Adipose tissue (tissue), 3 donors: ENCODE measurements around the gene PLXNA2. TPM values are rescaled to one million over a fixed set of nuclear protein-coding genes. Genes with fewer than 3 reads are reported as not detected.

Source experiments
- H3K27ac ChIP-seq: one replicate; pipeline ENCODE4 v1.5.1; 2013; ENCODE audit warnings: low read depth, low read length
- WGBS, 3 donors: extraction: QIAGEN DNeasy Blood & Tissue Kit; methylation state at CpG; one replicate each; pipeline ENCODE4 v1.1.7; 2013; 5-methylcytosine and 5-hydroxymethylcytosine counted together
- polyA plus RNA-seq, 3 donors: library from polyadenylated mRNA; stranded (reverse); fragments of 200-250 nt; gene quantifications; one replicate each; pipeline ENCODE4 v1.2.3, GENCODE V29; 2013
- donor health status: healthy with polysubstance abuse.
- donor health status: Bipolar disorder and iron deficiency.
- donor health status: healthy.

PLXNA2 gene
- polyA plus RNA-seq, 3 donors, result 8.1 to 48.7 (median 14.0) TPM

DNA sequence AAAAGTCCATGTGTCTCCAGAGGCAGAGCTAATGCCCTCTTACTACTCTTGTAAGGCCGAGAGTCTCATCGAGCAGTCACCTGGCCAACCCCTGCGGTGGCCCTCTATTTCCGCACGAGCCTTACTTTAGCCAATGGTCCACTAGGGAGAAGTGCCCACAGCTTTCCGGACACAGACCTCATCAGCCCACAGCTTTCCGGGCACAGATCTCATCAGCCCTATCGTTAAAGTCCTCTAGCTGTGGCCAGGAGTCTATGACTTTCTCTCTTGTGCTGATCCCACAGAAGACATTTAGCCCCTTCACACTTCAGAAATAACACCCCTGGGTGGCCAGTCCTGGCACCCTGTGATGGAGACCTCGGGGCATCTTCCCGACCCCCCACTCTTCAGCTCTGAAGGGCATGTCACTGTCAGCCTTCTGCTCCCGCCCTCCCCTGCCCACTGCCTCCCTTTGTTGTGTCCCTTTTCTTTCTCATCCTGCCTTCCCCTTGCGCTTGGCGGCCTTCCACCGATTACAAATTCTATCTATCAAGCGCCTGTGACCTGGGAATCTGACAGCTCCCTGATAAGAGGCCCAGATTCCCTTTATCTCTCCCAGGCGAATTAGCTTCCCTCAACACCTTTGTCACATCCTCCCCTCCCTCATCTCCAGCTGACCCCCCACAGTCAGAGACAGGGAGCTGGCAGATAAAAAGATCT lies 161.0 kb downstream of the PLXNA2 start:
- H3K27ac ChIP-seq, result no peak overlapping the region
- 73 to 82% (median 80%) methylated on average over 16 of the region's 16 CpGs for WGBS, 3 donors

DNA sequence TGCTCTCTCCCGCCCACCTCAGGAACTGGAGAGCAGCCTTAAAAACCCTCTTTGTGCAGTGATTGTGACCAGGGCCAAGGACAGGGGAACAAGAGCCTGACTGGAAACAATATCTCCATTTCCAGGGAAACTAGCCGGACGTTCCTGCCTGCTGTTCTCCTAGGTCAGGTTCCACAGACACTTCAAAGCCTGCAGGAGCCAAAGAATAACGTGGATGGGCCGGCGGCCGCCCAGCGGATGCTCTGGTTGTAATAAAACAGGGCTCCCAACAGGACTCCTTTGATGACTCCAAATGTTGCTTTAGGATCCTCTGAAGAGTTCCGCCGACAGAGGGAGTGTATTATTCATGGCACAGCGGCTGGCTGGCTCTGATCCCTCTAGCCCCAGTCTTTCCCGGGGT lies 162.2 kb downstream of the PLXNA2 start:
- WGBS, 3 donors, result 83 to 89% (median 88%) methylated on average over 12 of the region's 12 CpGs

DNA sequence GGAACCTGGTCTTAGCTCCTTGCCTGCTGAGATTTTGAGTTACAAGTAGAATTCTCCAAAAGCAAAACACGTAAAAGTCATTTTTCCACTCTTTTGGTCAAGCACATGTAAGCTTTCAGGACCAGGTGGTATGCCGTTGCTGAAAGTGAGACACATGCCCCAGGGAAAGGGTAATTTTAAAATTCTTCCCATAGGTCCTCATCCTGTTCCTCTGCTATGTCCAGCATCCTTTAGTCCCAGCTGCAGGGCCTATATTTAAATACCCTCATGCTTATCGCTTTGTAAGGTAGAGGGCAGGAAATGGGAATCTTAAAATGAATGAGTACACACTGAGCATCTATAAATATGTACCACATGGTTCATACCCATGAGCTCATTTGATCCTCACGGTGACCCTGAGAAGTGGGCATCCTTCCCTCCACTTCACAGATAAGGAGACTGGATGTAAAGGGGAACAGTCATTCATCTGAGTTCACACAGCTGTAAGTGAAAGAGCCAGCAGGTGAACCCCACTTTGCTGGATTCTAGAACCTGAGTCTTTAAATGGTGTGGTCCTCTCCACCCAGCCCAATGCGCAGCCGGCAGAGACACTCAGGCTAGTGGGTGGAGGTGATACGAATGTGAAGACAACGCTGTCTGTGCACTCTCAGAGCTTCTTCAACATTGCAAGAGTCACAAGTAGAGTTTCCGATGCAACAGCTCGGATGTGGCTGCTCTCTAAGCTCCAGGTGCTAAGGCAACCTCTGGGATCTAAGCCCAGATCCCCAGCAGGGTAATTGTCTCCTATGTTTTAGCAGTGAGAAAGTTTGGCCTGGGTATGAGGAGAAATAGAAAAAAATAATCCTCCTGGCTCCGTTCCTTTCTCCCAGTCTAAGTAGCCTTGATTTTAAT lies 163.5 kb downstream of the PLXNA2 start:
- 85 to 91% (median 91%) methylated on average over 11 of the region's 11 CpGs for WGBS, 3 donors
- no peak overlapping the region for H3K27ac ChIP-seq

More for the DNA sequence above, 162.2 kb downstream of the PLXNA2 start:
- H3K27ac ChIP-seq, result no peak overlapping the region

DNA sequence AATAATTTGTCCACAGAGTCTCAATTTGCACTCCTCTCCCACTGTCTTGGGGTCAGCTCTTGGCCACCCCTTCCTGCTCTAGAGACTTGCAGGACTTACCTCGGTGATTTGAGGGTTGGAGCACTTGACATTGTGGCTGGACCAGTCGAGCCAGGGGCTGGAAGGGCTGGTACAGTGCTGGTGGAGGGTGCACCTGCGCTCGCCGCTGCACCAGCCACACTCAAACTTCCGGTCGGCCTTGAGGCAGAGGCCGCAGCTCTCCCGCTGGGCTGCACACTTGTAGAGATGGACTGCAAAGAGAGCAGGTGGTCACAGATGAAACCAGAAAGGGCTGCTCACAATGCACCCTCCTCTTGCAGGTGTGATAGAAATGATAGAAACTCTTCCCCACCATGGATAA lies 165.0 kb downstream of the PLXNA2 start:
- 77 to 95% (median 90%) methylated on average over 9 of the region's 9 CpGs for WGBS, 3 donors
- no peak overlapping the region for H3K27ac ChIP-seq

DNA sequence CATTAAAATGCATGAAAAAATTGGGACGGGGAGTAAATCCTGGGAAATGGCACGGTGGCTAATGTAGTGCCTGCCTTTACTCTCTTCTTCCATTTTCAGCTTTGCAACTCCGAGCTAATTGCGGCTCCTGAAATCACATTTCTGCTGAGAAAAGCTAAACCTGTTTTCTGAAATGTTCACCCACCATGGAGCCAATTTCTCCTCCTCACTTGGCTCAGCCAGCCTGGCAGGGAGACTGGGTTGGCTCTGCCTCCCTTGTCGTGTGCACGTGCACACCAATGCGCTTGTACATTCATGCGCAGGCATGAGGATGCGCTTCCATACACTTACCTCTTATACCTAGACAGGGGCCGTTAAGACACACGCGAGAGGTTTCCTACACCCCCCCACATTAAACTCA lies 165.4 kb downstream of the PLXNA2 start:
- H3K27ac ChIP-seq, result no peak overlapping the region
- 86 to 95% (median 94%) methylated on average over 12 of the region's 12 CpGs for WGBS, 3 donors

DNA sequence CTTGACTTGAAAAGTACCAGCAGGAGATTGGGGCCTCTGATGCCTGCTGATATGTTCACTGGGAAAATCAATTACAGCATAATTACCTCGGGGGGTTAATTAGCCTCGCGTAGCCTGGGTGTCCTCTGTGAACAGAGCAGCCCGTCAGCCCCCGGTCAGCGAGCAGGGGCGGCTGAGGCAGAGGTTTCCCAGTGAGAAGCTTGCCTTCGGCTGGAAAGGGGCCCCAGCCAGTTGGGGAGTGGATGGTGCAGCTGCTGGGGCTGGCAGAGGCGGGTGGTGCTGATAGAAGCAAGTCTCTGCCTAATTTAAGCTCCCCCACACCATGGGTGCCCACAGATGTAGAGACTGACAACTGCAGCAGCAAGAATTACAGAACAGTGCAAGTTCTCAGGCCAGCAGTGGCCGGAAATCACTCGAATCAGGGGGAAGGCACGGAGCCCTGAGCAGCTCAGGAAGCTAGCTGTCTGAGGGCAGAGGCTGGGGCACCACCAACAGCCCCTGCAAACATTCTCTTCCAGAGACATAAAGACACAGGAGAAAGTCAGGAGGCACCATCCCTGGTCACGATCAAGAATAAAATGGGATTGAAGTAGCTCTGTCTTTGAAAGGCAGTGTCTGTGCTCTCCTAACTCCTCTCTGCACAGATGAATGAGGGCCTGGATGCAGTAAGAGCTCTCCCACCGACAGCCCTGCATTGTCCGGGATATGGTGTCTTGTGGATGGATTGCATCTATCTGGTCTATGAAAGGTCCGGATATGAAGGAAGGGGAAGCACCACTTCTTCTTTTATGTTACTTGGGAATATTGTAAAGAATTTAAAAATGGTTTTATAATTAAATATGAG lies 166.7 kb downstream of the PLXNA2 start:
- 57 to 78% (median 61%) methylated on average over 16 of the region's 16 CpGs for WGBS, 3 donors
- H3K27ac ChIP-seq, result no peak overlapping the region

DNA sequence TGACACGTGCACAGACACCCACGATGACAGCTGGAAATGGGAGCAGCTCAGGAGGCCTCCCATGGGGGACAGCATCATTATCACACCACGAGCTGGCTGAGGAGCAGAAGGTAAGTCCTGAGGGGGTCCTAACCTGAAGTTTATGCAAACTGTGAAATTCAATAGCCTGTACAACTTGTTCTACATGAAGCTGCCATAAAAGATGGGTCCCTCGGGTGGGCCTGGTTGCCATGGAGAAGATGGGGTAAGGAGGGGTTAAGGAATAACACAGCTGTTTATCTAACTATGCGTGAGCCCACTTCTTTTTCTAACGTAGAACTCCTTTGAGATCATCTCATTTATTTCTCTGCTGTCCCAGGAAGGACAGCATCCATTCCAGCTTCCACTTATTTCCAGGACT lies 169.8 kb downstream of the PLXNA2 start:
- 80 to 87% (median 82%) methylated on average over 6 of the region's 6 CpGs for WGBS, 3 donors
- H3K27ac ChIP-seq, result no peak overlapping the region

DNA sequence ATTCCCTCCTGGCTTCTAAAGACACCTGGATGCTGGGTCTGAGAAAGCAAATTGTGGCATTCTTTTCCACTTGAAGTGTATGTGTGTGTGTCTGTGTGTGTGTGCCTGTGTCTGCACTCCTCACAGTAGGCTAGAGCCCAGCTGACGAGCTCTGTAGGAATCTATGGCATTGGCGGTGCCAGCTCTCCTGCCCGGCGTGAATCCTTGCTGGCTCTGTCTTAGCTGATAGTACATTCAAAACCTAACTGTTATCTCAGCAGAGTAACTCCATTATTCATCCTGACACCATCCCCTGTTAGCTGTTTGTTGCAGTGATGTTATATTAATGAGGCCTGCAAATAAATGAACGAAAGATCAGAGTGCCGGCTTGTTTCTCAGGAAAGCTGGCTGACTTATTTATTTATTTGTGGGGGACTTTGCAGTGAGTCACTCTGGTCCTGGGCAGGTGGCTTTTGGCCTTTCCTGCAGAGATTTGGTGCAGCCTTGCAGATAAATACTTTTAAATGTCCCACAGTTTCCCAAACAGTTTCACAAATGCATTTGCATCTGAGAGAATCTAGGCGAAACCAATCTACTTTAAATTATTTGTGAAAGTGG lies 172.7 kb downstream of the PLXNA2 start:
- WGBS, 3 donors, result 74 to 92% (median 84%) methylated on average over 7 of the region's 7 CpGs

DNA sequence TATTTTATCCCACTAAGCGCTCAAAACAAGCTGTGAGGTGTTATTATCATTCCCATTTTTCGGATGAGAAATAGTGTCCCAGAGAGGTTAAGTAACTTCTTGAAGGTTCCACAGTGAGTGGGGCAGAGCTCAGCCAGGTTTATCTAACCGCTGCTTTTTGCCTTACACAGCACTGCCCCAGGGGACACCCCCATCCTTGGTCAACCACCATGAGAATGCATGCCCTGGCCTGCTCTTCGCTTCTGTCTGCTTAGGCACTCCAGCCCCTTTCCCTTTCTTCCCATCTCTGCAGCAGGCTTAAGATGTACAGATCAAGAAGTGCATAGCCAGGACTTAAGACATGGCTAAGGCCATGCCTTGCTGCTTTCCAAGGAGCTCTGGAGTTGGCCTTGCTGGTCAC lies 174.3 kb downstream of the PLXNA2 start:
- WGBS, 3 donors, result 93 to 100% (median 94%) methylated on average over 4 of the region's 4 CpGs
- H3K27ac ChIP-seq, result no peak overlapping the region

More for the DNA sequence above, 172.7 kb downstream of the PLXNA2 start:
- no peak overlapping the region for H3K27ac ChIP-seq

DNA sequence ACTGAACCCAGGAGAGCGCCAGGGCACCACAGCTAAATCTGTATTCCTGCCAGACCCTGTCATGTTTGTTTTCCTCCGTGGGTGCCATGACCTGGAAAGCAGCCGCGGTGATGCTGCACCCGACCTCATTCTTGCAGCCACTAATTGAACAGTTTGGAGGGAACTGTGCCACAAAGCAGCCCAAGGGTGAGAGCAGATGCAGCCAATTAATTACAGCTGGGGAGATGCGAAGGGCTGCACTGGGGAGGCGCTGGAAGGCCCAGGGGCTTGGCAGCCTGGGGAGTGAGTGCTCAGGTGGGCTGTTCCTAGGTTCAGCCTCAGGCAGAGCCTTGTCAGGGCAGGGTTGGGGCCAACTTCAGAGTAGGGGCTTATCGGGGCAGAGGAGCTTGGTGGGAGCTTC lies 174.9 kb downstream of the PLXNA2 start:
- H3K27ac ChIP-seq, result no peak overlapping the region
- 75 to 89% (median 87%) methylated on average over 8 of the region's 8 CpGs for WGBS, 3 donors

DNA sequence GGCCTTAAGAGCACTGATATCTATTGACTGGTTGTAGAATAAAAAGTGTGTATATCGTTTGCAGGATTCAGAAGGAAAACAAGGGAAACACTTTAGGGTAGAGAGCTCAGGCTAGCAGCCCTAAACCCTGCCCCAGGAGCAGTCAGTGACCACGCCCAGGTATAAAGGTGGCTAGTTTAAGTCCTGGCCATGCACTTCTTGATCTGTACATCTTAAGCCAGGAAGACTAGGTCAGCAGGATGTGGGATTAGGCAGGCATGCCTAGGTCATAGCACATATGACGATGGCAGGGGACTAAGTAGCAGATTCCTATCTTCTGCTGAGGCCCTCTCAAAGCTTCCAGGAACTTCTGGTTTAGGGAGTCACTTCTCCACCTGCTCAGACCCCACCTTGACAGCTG lies 175.3 kb downstream of the PLXNA2 start:
- 83 to 90% (median 87%) methylated on average over 3 of the region's 3 CpGs for WGBS, 3 donors
- H3K27ac ChIP-seq, result no peak overlapping the region

DNA sequence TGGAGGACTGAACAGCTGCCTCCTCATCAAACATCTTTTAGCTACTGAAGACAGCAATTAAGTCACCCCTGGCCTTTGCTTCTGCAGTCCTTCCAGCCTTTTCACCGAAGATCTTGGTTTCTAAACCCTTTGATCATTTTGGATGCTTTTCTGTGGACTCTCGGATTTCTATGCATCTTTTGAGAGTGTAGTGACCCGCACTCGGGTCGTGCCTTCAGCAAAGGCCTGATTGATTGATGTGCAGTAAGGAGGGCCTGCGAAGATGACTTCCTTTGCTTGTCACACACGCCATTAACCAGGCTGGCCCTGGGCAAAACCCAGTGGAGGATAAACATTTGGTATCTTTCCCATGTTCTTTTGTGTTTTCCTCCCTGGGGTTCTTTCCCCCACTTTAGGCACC lies 175.8 kb downstream of the PLXNA2 start:
- H3K27ac ChIP-seq, result no peak overlapping the region
- 86 to 90% (median 87%) methylated on average over 7 of the region's 7 CpGs for WGBS, 3 donors

DNA sequence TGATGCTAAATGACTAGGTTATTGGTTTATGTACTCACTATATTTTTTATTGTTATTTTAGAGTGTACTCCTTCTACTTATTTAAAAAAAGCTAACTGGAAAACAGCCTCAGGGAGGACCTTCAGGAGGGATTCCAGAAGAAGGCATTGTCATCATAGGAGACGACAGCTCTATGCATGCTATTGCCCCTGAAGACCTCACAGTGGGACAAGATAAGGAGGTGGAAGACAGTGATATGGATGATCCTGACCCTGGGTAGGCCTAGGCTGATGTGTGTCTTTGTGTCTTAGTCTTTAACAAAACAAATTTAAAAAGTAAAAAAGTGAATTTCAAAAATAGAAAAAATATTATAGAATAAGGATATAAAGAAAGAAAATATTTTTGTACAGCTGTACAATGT lies 177.6 kb downstream of the PLXNA2 start:
- no peak overlapping the region for H3K27ac ChIP-seq
- WGBS, 3 donors, result 78 to 93% (median 89%) methylated on average over 1 of the region's 1 CpG

DNA sequence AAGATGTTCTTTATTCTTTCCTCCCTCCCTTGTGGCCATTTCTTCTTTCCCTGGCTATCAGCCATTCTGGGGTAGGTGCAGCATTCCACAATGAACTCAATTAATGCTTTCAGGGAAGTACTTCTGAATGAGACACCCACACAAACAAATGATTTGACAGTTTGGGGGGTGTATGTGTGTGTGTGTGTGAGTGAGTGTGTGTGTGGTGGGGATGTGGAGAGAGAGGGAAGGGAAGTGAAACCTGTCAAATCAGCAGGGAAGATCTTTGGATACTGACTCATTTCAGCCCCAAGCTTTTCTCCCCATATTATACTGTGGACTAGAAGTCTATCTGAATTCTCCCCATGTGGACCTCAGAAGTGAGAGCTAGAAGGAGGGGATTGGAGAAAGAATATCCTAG lies 178.3 kb downstream of the PLXNA2 start:
- no peak overlapping the region for H3K27ac ChIP-seq

DNA sequence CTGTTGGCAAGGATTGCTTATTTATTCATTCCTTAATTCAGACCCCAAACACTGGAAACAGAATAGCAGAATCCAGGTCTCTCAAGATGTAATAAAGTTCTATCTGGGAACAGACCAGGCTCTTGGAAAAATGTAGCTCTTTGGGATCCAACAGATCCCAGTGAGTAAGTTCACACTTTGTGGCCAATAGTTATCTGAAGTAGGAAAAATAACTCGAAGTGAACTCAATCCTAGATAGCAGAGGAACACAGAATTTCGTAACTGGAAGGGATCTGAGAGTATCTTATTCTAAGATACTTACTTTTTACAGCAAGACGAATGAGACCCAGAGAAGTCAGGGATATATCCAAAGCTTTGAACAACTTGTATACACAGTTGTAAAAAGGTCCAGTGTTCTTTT lies 182.6 kb downstream of the PLXNA2 start:
- WGBS, 3 donors, result 56 to 69% (median 56%) methylated on average over 3 of the region's 3 CpGs
- no peak overlapping the region for H3K27ac ChIP-seq

DNA sequence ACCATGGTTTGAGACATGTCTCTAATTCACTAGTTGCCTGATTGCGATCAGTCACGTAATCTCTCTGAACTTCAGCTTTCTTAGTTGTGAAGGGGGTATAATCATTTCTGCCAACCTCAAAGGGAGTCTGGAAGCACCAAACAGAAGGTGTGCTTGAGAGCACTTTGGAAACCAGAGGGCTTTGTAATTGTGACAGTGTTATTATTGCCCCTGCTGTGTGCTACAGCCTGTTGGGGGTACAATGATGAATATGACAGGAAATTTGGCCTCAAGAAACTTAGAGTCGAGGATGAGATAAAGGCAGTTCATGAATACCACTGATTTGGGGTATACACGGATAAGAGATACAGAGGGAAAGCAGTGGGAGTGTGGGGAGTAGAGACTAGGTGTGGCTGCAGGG lies 183.1 kb downstream of the PLXNA2 start:
- 83 to 89% (median 83%) methylated on average over 4 of the region's 4 CpGs for WGBS, 3 donors
- H3K27ac ChIP-seq, result no peak overlapping the region

DNA sequence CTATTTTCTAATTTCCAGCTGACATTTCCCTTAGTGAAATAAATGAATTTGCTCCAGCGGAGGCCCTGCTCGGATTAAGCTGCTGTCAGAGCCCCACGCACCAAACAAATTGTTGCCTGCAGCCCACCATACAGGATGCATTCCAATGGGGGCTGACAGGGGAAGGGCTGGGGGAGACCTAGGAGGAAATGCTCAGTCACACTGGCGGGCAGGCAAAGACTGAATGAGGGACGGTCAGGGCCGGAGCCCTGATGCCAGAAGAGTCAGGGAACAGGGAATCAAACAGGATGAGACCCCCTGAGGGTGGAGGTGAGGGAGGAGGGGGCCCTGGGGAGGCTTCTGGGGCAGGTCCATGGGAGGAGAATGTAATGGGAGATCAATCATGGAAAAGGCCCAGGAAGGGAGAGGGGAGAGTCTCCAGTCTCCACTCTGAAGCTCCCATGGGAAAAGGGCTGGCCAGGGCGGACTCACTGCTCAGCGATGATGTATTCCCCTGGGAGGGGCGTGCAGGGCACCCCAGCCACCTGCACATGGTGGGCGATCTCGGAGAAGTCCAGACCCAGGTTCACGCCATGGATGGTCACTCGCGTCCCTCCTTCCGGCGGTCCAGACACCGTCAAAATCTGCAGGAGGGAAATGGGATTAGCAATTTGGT lies 183.8 kb downstream of the PLXNA2 start:
- 92 to 93% (median 93%) methylated on average over 17 of the region's 17 CpGs for WGBS, 3 donors

DNA sequence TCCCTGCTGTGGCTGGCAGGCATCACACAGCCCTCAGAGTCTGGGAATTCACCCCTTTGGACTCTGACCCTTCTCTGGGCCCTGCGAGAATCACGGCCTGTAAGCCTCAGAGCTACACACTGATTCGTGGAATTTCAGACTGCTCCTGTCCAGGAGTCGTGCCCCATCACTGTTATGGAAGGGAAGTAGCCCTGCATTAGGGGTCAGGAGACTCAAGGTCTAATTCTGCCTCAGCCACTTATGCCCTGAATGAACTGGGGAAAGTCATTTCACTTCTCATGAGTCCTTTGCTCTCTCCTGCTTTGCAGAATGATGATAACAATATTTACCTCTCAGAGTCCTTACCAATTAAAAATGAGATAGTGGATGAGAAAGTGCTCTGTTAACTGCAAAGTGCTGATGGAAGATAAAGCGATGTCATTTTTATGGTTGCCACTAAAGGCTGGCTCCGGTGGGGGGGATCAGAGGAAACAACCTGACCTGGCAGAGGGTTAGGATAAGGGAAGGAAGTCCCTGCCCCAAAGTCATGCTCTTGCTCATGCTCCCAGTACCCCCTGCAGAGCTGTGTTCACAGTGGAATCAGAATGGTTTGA lies 184.7 kb downstream of the PLXNA2 start:
- WGBS, 3 donors, result 45 to 73% (median 73%) methylated on average over 6 of the region's 6 CpGs
- H3K27ac ChIP-seq, result no peak overlapping the region

More for the DNA sequence above, 183.8 kb downstream of the PLXNA2 start:
- H3K27ac ChIP-seq, result no peak overlapping the region
